ENCODE data around the gene CPEB3. TPM values are rescaled to one million over a fixed set of nuclear protein-coding genes. Genes with fewer than 3 reads are reported as not detected.
A peak's percentile ranks its signal among the peaks of the same experiment; 100 is the strongest.

CPEB3 gene
- total RNA-seq, 2 donors from 2014 or later = 9.3 to 10.2 TPM

- ATAC-seq (peak; percentile 47), DNase-seq (peak; percentile 61 to 76 (median 70))
- Histone ChIP-seq H3K4me1 (peaks cover 12% of the 10 kb centered on the region), H3K36me3 (replicated peaks in 1 of 2; ENCODE audit: insufficient read depth in 1 of 2, low read depth in 2 of 2) (no peaks in the 10 kb centered on the region), H3K4me3 (peak overlapping the region; percentile 62 to 99), H3K9me3 (no peaks in the 10 kb centered on the region), H3K27me3 (no peaks in the 10 kb centered on the region), H3K27ac (peak overlapping the region; percentile 86 to 96 (median 91))
- TF ChIP-seq POLR2A (IDR thresholded peaks at IDR 0.05) (no peak), CTCF (IDR thresholded peaks at IDR 0.05) (no peak)
- WGBS, 2 donors = 0 to 1% methylated on average over 19 to 27 of the region's 33 CpGs
- intact Hi-C loops (cut with DNase I) = loop anchor here (10.0 kb wide), 1 partner anchor 55 kb away; no protein-coding TSS in a partner anchor
Measured at GRCh38 chr10:92290076-92290836, 622 bp downstream of the CPEB3 start.

DNA sequence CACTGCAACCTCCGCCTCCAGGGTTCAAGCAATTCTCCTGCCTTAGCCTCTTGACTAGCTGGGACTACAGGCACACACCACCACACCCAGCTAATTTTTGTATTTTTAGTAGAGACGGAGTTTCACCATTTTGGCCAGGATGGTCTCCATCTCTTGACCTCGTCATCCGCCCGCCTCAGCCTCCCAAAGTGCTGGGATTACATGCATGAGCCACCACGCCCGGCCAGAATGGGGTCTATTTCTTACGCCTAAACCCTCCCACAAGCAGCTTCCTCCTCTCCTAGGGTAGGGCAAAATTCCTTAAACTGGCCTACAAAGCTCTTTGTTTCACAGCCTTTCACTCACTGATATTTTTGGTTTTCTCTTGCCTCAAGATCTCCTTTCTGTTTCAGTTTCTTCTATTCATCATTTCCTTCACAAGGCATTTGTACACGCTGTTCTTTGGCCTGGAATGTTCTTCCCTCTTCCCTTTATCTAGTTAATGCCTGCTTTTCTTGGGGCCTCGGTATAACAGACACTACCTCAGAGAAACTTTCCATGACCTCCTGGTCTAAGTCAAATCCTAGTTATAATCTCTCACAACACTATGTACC lies 6.7 kb downstream of the CPEB3 start:
- intact Hi-C loops (cut with DNase I) = loop anchor here (10.0 kb wide), 1 partner anchor 189 kb away; no protein-coding TSS in a partner anchor
- Histone ChIP-seq H3K27ac (peak overlapping the region in 2 of 4 donors; percentile 9 to 26), H3K9me3 (no peaks in the 10 kb centered on the region), H3K27me3 (no peaks in the 10 kb centered on the region), H3K36me3 (replicated peaks in 1 of 2; ENCODE audit: insufficient read depth in 1 of 2, low read depth in 2 of 2) (no peaks in the 10 kb centered on the region), H3K4me1 (no peaks in the 10 kb centered on the region), H3K4me3 (no peak overlapping the region)
- WGBS, 2 donors = 87 to 90% methylated on average over 10 of the region's 10 CpGs
- TF ChIP-seq POLR2A (IDR thresholded peaks at IDR 0.05) (no peak), CTCF (IDR thresholded peaks at IDR 0.05) (no peak)
- no peak for DNase-seq
- ATAC-seq = no peak

DNA sequence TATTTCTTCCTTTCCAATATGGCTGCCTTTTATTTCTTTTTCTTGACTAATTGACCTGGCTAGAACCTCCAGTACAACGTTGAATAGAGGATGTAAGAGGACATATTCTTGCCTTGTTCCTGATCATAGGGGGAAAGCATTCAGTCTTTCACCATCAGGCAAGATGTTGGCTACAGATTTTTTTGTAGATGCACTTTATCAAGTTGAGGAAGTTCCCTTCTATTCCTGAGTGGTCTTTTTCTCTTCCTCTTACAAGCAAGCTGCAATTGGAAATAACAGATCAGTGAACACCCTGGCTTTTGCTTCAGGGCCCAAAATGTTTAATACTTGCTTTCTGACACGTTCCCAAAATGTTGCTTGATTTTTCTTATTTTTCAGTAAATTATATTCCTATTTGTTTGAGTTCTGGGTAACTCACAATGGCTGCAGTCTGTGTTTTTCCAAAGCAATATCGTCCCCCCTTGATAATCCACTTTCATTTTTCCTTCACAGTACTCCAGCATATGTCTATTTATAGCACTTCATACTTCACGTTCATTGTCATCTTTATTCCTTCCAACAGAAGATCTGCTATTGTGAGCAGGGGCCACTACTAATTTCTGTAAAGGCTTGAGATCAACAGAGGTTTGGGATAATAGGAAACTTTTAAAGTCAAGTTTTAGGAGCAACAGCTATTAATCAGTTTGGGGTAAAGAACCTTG lies 11.7 kb downstream of the CPEB3 start:
- intact Hi-C loops (cut with DNase I) = no loop called here
- TF ChIP-seq POLR2A (IDR thresholded peaks at IDR 0.05) (no peak), CTCF (IDR thresholded peaks at IDR 0.05) (no peak)
- Histone ChIP-seq H3K4me3 (no peak overlapping the region), H3K4me1 (no peaks in the 10 kb centered on the region), H3K27ac (no peak overlapping the region), H3K36me3 (replicated peaks in 1 of 2; ENCODE audit: insufficient read depth in 1 of 2, low read depth in 2 of 2) (no peaks in the 10 kb centered on the region), H3K9me3 (no peaks in the 10 kb centered on the region), H3K27me3 (no peaks in the 10 kb centered on the region)
- ATAC-seq (no peak), DNase-seq (no peak)
- WGBS, 2 donors = 52 to 66% methylated on average over 4 of the region's 4 CpGs

DNA sequence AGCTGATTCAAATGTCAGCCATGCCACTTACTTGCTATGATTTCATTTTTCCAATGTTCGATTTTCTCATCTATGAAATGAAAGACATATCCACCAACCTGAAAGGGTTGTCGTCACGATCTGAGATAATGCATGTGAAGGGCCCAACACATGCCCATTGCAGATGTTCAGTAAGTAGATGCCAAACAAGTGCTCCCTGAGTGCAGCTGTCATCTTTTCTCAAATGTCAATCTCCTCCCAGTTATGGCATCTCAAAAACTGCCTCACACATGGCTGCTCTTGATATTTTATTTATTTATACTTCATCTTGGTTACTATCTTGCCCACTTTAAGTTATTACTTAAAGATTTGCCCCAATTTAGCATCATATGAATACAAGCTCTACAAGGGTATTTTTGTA lies 16.8 kb downstream of the CPEB3 start:
- H3K27me3 ChIP-seq = no peaks in the 10 kb centered on the region
- intact Hi-C loops (cut with DNase I) = no loop called here
- H3K27ac ChIP-seq = no peak overlapping the region
- H3K9me3 ChIP-seq = no peaks in the 10 kb centered on the region
- no peak for DNase-seq
- TF ChIP-seq POLR2A (IDR thresholded peaks at IDR 0.05) (no peak), CTCF (IDR thresholded peaks at IDR 0.05) (no peak)
- no peaks in the 10 kb centered on the region for H3K36me3 ChIP-seq (replicated peaks in 1 of 2; ENCODE audit: insufficient read depth in 1 of 2, low read depth in 2 of 2)
- ATAC-seq = no peak
- H3K4me1 ChIP-seq = no peaks in the 10 kb centered on the region
- no peak overlapping the region for H3K4me3 ChIP-seq
- WGBS, 2 donors = 95 to 97% methylated on average over 3 of the region's 3 CpGs

Data from body of pancreas (tissue), 4 donors.